NCI-H748 treated with DMSO at 0.1 percent for 48 hours (cell line): ENCODE data around the gene FHOD1.

ENCODE experiments used
- DNase-seq: peaks from one replicate; lab custom pipeline; 2025; lab: John Stamatoyannopoulos, UW

The FHOD1 gene

GRCh38 chr16:67208154-67208896 lies 39.0 kb downstream of the FHOD1 start:
- no peak for DNase-seq

GRCh38 chr16:67207249-67208091 lies 39.8 kb downstream of the FHOD1 start:
- DNase-seq: no peak

- no peak for DNase-seq
Measured at GRCh38 chr16:67206838-67207248, 40.4 kb downstream of the FHOD1 start.

- no peak for DNase-seq
Measured at GRCh38 chr16:67206129-67206837, 41.0 kb downstream of the FHOD1 start.

- no peak for DNase-seq
Measured at GRCh38 chr16:67204076-67204475, 43.2 kb downstream of the FHOD1 start.

- no peak for DNase-seq
Measured at GRCh38 chr16:67202956-67203493, 44.3 kb downstream of the FHOD1 start.

GRCh38 chr16:67202426-67202825 lies 44.9 kb downstream of the FHOD1 start:
- no peak for DNase-seq

GRCh38 chr16:67201411-67202345 lies 45.6 kb downstream of the FHOD1 start:
- no peak for DNase-seq

GRCh38 chr16:67200491-67200890 lies 46.8 kb downstream of the FHOD1 start:
- DNase-seq: no peak

GRCh38 chr16:67199808-67200198 lies 47.5 kb downstream of the FHOD1 start:
- no peak for DNase-seq

- peak; percentile 43 for DNase-seq
Measured at GRCh38 chr16:67199011-67199807, 48.1 kb downstream of the FHOD1 start, which contains the start of gene ELMO3. Gene ELMO3, plus strand, starts transcription at chr16:67199131. Its CDS starts 196 bp downstream, at chr16:67199327.

- no peak for DNase-seq
Measured at GRCh38 chr16:67198238-67198734, 49.0 kb downstream of the FHOD1 start.

GRCh38 chr16:67197704-67198103 lies 49.6 kb downstream of the FHOD1 start:
- no peak for DNase-seq

GRCh38 chr16:67196881-67197280 lies 50.4 kb downstream of the FHOD1 start:
- DNase-seq: no peak

GRCh38 chr16:67195676-67196075 lies 51.6 kb downstream of the FHOD1 start:
- DNase-seq: no peak

- DNase-seq: no peak
Measured at GRCh38 chr16:67194260-67194659, 53.0 kb downstream of the FHOD1 start.

GRCh38 chr16:67193536-67193935 lies 53.7 kb downstream of the FHOD1 start:
- no peak for DNase-seq

GRCh38 chr16:67192781-67193361 lies 54.4 kb downstream of the FHOD1 start:
- no peak for DNase-seq

- peak; percentile 38 for DNase-seq
Measured at GRCh38 chr16:67191995-67192681, 55.1 kb downstream of the FHOD1 start, which contains the start of gene E2F4. Gene E2F4, plus strand, starts transcription at chr16:67192155. Its CDS starts 73 bp downstream, at chr16:67192228.
